ENCODE results near the gene PLXNA1.

DNA sequence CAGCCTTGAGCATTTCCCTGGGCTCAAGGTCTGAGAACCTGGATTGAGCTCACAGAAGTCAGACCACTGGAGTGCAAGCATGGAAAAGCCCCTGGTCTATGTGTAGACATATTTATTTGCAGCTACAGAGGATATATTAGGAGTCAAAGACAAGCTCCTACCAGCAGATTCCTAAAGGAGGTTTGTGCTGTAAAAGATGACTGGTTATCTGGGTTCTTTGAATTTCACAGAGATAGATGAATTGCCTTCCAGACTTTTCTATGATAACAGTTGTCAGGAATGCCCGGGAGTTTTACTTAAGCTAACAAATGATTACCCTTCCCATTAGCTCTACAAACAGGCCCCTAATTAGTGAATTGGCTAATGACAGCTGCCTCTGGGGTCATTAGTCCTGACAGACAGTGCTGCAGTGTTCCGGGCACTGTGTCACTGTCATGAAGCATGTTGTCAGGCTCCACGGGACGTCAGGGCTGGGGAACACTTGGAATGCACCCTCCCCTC lies 48.8 kb upstream of the PLXNA1 start:
- TF ChIP-seq CTCF (IDR thresholded peaks at IDR 0.05; ENCODE audit: low read depth, low read length): no peak
- TF ChIP-seq, protein P1, sequence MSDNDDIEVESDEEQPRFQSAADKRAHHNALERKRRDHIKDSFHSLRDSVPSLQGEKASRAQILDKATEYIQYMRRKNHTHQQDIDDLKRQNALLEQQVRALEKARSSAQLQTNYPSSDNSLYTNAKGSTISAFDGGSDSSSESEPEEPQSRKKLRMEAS (IDR thresholded peaks at IDR 0.05; ENCODE audit: low read depth, low read length): no peak
- TF ChIP-seq POLR2A (IDR thresholded peaks at IDR 0.05; ENCODE audit: extremely low read depth, insufficient read length): no peak
- no peak for TF ChIP-seq MYC (IDR thresholded peaks at IDR 0.05; ENCODE audit: low read depth, low read length)
